Breast epithelium (tissue), 4 donors: Measurements from ENCODE around the gene PLCB4. TPM values are rescaled to one million over a fixed set of nuclear protein-coding genes. Genes with fewer than 3 reads are reported as not detected.

Experiments used
- DNase-seq, 2 donors: peaks; one replicate each; pipeline ENCODE4 v3.0.0-alpha.2; 2019; ENCODE audit warnings: low spot score in 2 of 2
- H3K27ac ChIP-seq, 2 donors: fragments of 200-600 bp; sonication (generic) in 1 of 2; one replicate each; pipeline ENCODE4 v1.5.1; 2016 to 2019; ENCODE audit warnings: mild to moderate bottlenecking in 1 of 2
- H3K27me3 ChIP-seq, 2 donors: fragments of 200-600 bp; sonication (generic) in 1 of 2; one replicate each; pipeline versions ENCODE4 v1.5.1 to v1.6.0; 2017 to 2019; ENCODE audit warnings: control low read depth in 1 of 2, mild to moderate bottlenecking in 1 of 2
- H3K36me3 ChIP-seq: fragments of 200-600 bp; one replicate; pipeline ENCODE4 v1.5.1; 2019
- H3K4me1 ChIP-seq, 2 donors: fragments of 200-600 bp; sonication (generic); one replicate each; pipeline ENCODE4 v1.5.1; 2016 to 2019; ENCODE audit warnings: control low read depth in 1 of 2
- H3K4me3 ChIP-seq, 3 donors: fragments of 200-600 bp; sonication (generic); 1 replicate in 2 of 3; 2 replicates in 1 of 3; pipeline ENCODE4 v1.5.1; 2016 to 2019; ENCODE audit warnings: mild to moderate bottlenecking in 3 of 3, moderate library complexity in 2 of 3
- H3K9me3 ChIP-seq, 2 donors: fragments of 200-600 bp; sonication (generic) in 1 of 2; one replicate each; pipeline ENCODE4 v1.5.1; 2016 to 2019; ENCODE audit warnings: control low read depth in 1 of 2
- CTCF ChIP-seq, 3 donors: fragments of 450-650 bp; IDR thresholded peaks; one replicate each; pipeline ENCODE4 v1.5.1; 2016 to 2017; ENCODE audit warnings: antibody characterized with exemption in 3 of 3, mild to moderate bottlenecking in 3 of 3, moderate library complexity in 3 of 3
- POLR2A ChIP-seq: fragments of 450-650 bp; IDR thresholded peaks from one replicate; pipeline ENCODE4 v1.6.1; 2016; ENCODE audit warnings: antibody characterized with exemption, mild to moderate bottlenecking, moderate library complexity
- POLR2AphosphoS5 ChIP-seq, 3 donors: sonication (generic); formaldehyde crosslinking; IDR thresholded peaks; one replicate each; pipeline ENCODE4 v1.6.1; 2017; ENCODE audit warnings: antibody characterized with exemption in 3 of 3
- intact Hi-C: fragments of 100-400 bp; cut with DNase I; formaldehyde crosslinking; loops from one replicate; pipeline ENCODE4 v1.15.1; 2023; ENCODE audit warnings: low total_unique reads
- total RNA-seq, 3 donors: library from RNA; depleted of rRNA; stranded (reverse); fragments of >200 nt; gene quantifications; one replicate each; pipeline ENCODE4 v1.1.0, GENCODE V29; 2016

The PLCB4 gene
- total RNA-seq, 3 donors from 2014 or later = 9.4 to 17.7 (median 13.0) TPM

GRCh38 chr20:9156529-9157280, 87.8 kb downstream of the PLCB4 start:
- intact Hi-C loops = no loop called here
- Histone ChIP-seq H3K4me1 (no peaks in the 10 kb centered on the region), H3K27me3 (no peaks in the 10 kb centered on the region), H3K27ac (no peak overlapping the region), H3K36me3 (no peaks in the 10 kb centered on the region), H3K9me3 (peaks cover 0 to under 1% of the 10 kb centered on the region in 2 donors), H3K4me3 (no peak overlapping the region)
- no peak for TF ChIP-seq POLR2A
- TF ChIP-seq POLR2AphosphoS5 (IDR thresholded peaks at IDR 0.05) = no peak
- no peak for TF ChIP-seq CTCF (IDR thresholded peaks at IDR 0.05)
- no peak for DNase-seq

GRCh38 chr20:9160331-9160730, 91.4 kb downstream of the PLCB4 start:
- no peaks in the 10 kb centered on the region for H3K36me3 ChIP-seq
- DNase-seq = no peak
- intact Hi-C loops = no loop called here
- no peak overlapping the region for H3K4me3 ChIP-seq
- H3K9me3 ChIP-seq = no peaks in the 10 kb centered on the region
- TF ChIP-seq POLR2AphosphoS5 (IDR thresholded peaks at IDR 0.05) (no peak), CTCF (IDR thresholded peaks at IDR 0.05) (no peak), POLR2A (no peak)
- no peaks in the 10 kb centered on the region for H3K4me1 ChIP-seq
- no peaks in the 10 kb centered on the region for H3K27me3 ChIP-seq
- no peak overlapping the region for H3K27ac ChIP-seq

GRCh38 chr20:9160757-9161156, 91.9 kb downstream of the PLCB4 start:
- no peak overlapping the region for H3K27ac ChIP-seq
- no peaks in the 10 kb centered on the region for H3K27me3 ChIP-seq
- TF ChIP-seq CTCF (IDR thresholded peaks at IDR 0.05) = no peak
- TF ChIP-seq POLR2A = no peak
- TF ChIP-seq POLR2AphosphoS5 (IDR thresholded peaks at IDR 0.05) = no peak
- H3K4me3 ChIP-seq = no peak overlapping the region
- intact Hi-C loops = no loop called here
- no peaks in the 10 kb centered on the region for H3K9me3 ChIP-seq
- no peaks in the 10 kb centered on the region for H3K36me3 ChIP-seq
- no peaks in the 10 kb centered on the region for H3K4me1 ChIP-seq
- no peak for DNase-seq

GRCh38 chr20:9161311-9161710, 92.4 kb downstream of the PLCB4 start:
- no peaks in the 10 kb centered on the region for H3K9me3 ChIP-seq
- no peaks in the 10 kb centered on the region for H3K36me3 ChIP-seq
- H3K4me3 ChIP-seq = no peak overlapping the region
- intact Hi-C loops = no loop called here
- H3K4me1 ChIP-seq = no peaks in the 10 kb centered on the region
- no peak for TF ChIP-seq CTCF (IDR thresholded peaks at IDR 0.05)
- no peak for TF ChIP-seq POLR2AphosphoS5 (IDR thresholded peaks at IDR 0.05)
- no peak for TF ChIP-seq POLR2A
- no peak overlapping the region for H3K27ac ChIP-seq
- DNase-seq = no peak
- no peaks in the 10 kb centered on the region for H3K27me3 ChIP-seq

GRCh38 chr20:9163251-9163650, 94.4 kb downstream of the PLCB4 start:
- Histone ChIP-seq H3K27ac (no peak overlapping the region), H3K4me1 (no peaks in the 10 kb centered on the region), H3K9me3 (no peaks in the 10 kb centered on the region), H3K4me3 (no peak overlapping the region), H3K36me3 (no peaks in the 10 kb centered on the region), H3K27me3 (no peaks in the 10 kb centered on the region)
- TF ChIP-seq CTCF (IDR thresholded peaks at IDR 0.05) (no peak), POLR2A (no peak), POLR2AphosphoS5 (IDR thresholded peaks at IDR 0.05) (no peak)
- DNase-seq = no peak
- intact Hi-C loops = no loop called here
